Right kidney (tissue), 1 donor: ENCODE data around the gene LGALS3BP.
"Not testable (repeated sequence)": the region's sequence is repeated elsewhere in the genome, so short reads cannot be mapped to it uniquely, and the experiment has no call there.

Experiments
- DNase-seq: peaks from one replicate; pipeline ENCODE4 v3.0.0-alpha.2; 2016

LGALS3BP gene

GRCh38 chr17:78966123-78966813, 13.5 kb downstream of the LGALS3BP start:
- DNase-seq: no peak

GRCh38 chr17:78965491-78965924, 14.2 kb downstream of the LGALS3BP start:
- no peak for DNase-seq

- no peak for DNase-seq
Observed at GRCh38 chr17:78963378-78963777, 16.3 kb downstream of the LGALS3BP start.

GRCh38 chr17:78962984-78963348, 16.8 kb downstream of the LGALS3BP start:
- DNase-seq: not testable (repeated sequence)

- DNase-seq: no peak
Observed at GRCh38 chr17:78962345-78962983, 17.3 kb downstream of the LGALS3BP start.

GRCh38 chr17:78961571-78961970, 18.2 kb downstream of the LGALS3BP start:
- no peak for DNase-seq

- no peak for DNase-seq
Observed at GRCh38 chr17:78960928-78961327, 18.8 kb downstream of the LGALS3BP start.

- DNase-seq: no peak
Observed at GRCh38 chr17:78959803-78960202, 19.9 kb downstream of the LGALS3BP start.

GRCh38 chr17:78958641-78959127, 21.0 kb downstream of the LGALS3BP start:
- no peak for DNase-seq

- DNase-seq: no peak
Observed at GRCh38 chr17:78957128-78957527, 22.6 kb downstream of the LGALS3BP start.

- DNase-seq: no peak
Observed at GRCh38 chr17:78956254-78956653, 23.5 kb downstream of the LGALS3BP start.

- DNase-seq: no peak
Observed at GRCh38 chr17:78954684-78955083, 25.0 kb downstream of the LGALS3BP start.

GRCh38 chr17:78953356-78954350, 26.1 kb downstream of the LGALS3BP start:
- no peak for DNase-seq

- no peak for DNase-seq
Observed at GRCh38 chr17:78952706-78953105, 27.0 kb downstream of the LGALS3BP start.

- DNase-seq: peak; percentile 70
Observed at GRCh38 chr17:78951967-78952551, 27.7 kb downstream of the LGALS3BP start.

GRCh38 chr17:78950870-78951269, 28.9 kb downstream of the LGALS3BP start:
- DNase-seq: no peak

GRCh38 chr17:78947235-78948149, 32.2 kb downstream of the LGALS3BP start:
- peak; percentile 33 for DNase-seq

- DNase-seq: no peak
Observed at GRCh38 chr17:78946631-78947030, 33.1 kb downstream of the LGALS3BP start.

GRCh38 chr17:78946131-78946530, 33.6 kb downstream of the LGALS3BP start:
- DNase-seq: no peak

- DNase-seq: not testable (repeated sequence)
Observed at GRCh38 chr17:78945455-78945854, 34.3 kb downstream of the LGALS3BP start.

GRCh38 chr17:78944956-78945355, 34.8 kb downstream of the LGALS3BP start:
- DNase-seq: no peak
